Neural progenitor cell (in vitro differentiated cells): ENCODE measurements around the gene TSSC4. TPM values are rescaled to one million over a fixed set of nuclear protein-coding genes. Genes with fewer than 3 reads are reported as not detected.
"Not testable (repeated sequence)": the region's sequence is repeated elsewhere in the genome, so short reads cannot be mapped to it uniquely, and the experiment has no call there.

Experiments
- DNase-seq: peaks from one replicate; pipeline ENCODE4 v3.0.0-alpha.2; 2016; ENCODE audit warnings: low spot score
- H2AFZ ChIP-seq: fragments of 200-600 bp; sonication (generic); replicated peaks from 2 replicates; pipeline ENCODE4 v1.6.1; 2016; ENCODE audit warnings: antibody characterized with exemption
- H3F3A ChIP-seq: fragments of 200-600 bp; sonication (generic); 2 replicates; pipeline ENCODE4 v1.6.1; 2016; ENCODE audit warnings: antibody characterized with exemption, low read depth
- H3K27ac ChIP-seq: fragments of 200-600 bp; sonication (generic); 2 replicates; pipeline ENCODE4 v1.5.1; 2016; ENCODE audit warnings: mild to moderate bottlenecking
- H3K27me3 ChIP-seq: fragments of 200-600 bp; sonication (generic); 2 replicates; pipeline ENCODE4 v1.6.1; 2016; ENCODE audit warnings: mild to moderate bottlenecking, moderate library complexity
- H3K36me3 ChIP-seq: fragments of 200-600 bp; sonication (generic); 2 replicates; pipeline ENCODE4 v1.5.1; 2016
- H3K4me1 ChIP-seq: fragments of 200-600 bp; sonication (generic); 2 replicates; pipeline ENCODE4 v1.6.1; 2016; ENCODE audit warnings: mixed run types
- H3K4me2 ChIP-seq: fragments of 200-600 bp; sonication (generic); 2 replicates; pipeline ENCODE4 v1.6.1; 2016
- H3K4me3 ChIP-seq: fragments of 200-600 bp; sonication (generic); 2 replicates; pipeline ENCODE4 v1.5.1; 2016
- H3K79me2 ChIP-seq: fragments of 200-600 bp; sonication (generic); 2 replicates; pipeline ENCODE4 v1.6.1; 2016; ENCODE audit warnings: low read depth
- H3K9ac ChIP-seq: fragments of 200-600 bp; sonication (generic); 2 replicates; pipeline ENCODE4 v1.6.1; 2016
- H3K9me3 ChIP-seq: fragments of 200-600 bp; sonication (generic); 2 replicates; pipeline ENCODE4 v1.5.1; 2016; ENCODE audit warnings: low read depth
- H4K20me1 ChIP-seq: fragments of 200-600 bp; sonication (generic); 2 replicates; pipeline ENCODE4 v1.6.1; 2016; ENCODE audit warnings: low read depth
- H3K27ac Mint-ChIP-seq: 3 replicates; pipeline ENCODE4 v1.8.0; 2021; ENCODE audit warnings: mixed read lengths
- H3K27me3 Mint-ChIP-seq: 2 replicates; pipeline ENCODE4 v1.8.0; 2022; ENCODE audit warnings: low read depth, mild to moderate bottlenecking, inconsistent platforms, moderate library complexity, mixed read lengths; ENCODE audit not compliant: insufficient read depth
- H3K36me3 Mint-ChIP-seq: 3 replicates; pipeline ENCODE4 v1.8.0; 2021; ENCODE audit warnings: mixed read lengths
- H3K4me1 Mint-ChIP-seq: 3 replicates; pipeline ENCODE4 v1.8.0; 2021; ENCODE audit warnings: mixed read lengths
- H3K4me3 Mint-ChIP-seq: 3 replicates; pipeline ENCODE4 v1.8.0; 2021; ENCODE audit warnings: mild to moderate bottlenecking, moderate library complexity, mixed read lengths
- H3K9me3 Mint-ChIP-seq: 3 replicates; pipeline ENCODE4 v1.8.0; 2020; ENCODE audit warnings: mixed read lengths
- CTCF ChIP-seq: fragments of 200-600 bp; sonication (generic); IDR thresholded peaks from 2 replicates; pipeline ENCODE4 v1.5.1; 2017; ENCODE audit warnings: antibody characterized with exemption, mild to moderate bottlenecking
- EZH2 ChIP-seq: fragments of 200-600 bp; sonication (generic); IDR thresholded peaks from 2 replicates; pipeline ENCODE4 v1.6.1; 2017; ENCODE audit warnings: antibody characterized with exemption, mild to moderate bottlenecking, moderate library complexity
- EZH2phosphoT487 ChIP-seq: fragments of 200-600 bp; sonication (generic); IDR thresholded peaks from 2 replicates; pipeline ENCODE4 v1.6.1; 2017; ENCODE audit warnings: antibody characterized with exemption
- total RNA-seq: library from RNA; depleted of rRNA; stranded (reverse); fragments of >200 nt; gene quantifications from 2 replicates; pipeline ENCODE4 v1.2.3, GENCODE V29; 2015; ENCODE audit warnings: low replicate concordance

The TSSC4 gene
- total RNA-seq, 1 donor from 2014 or later = 11.1 TPM

GRCh38 chr11:2363130-2363529 is 37.4 kb upstream of the TSSC4 start:
- Mint-ChIP-seq H3K36me3 (no peaks in the 10 kb centered on the region), H3K9me3 (no peaks in the 10 kb centered on the region), H3K4me1 (peaks cover 2% of the 10 kb centered on the region), H3K4me3 (no peak overlapping the region), H3K27me3 (peaks cover 6% of the 10 kb centered on the region), H3K27ac (no peak overlapping the region)
- Histone ChIP-seq H3K27me3 (no peaks in the 10 kb centered on the region), H3K9me3 (no peaks in the 10 kb centered on the region), H3K27ac (no peak overlapping the region), H3K4me1 (no peaks in the 10 kb centered on the region), H3K79me2 (no peaks in the 10 kb centered on the region), H3K9ac (no peak overlapping the region), H4K20me1 (no peaks in the 10 kb centered on the region), H3F3A (no peaks in the 10 kb centered on the region), H3K4me3 (no peak overlapping the region), H3K4me2 (no peak overlapping the region), H3K36me3 (no peaks in the 10 kb centered on the region), H2AFZ (no peak overlapping the region)
- DNase-seq = no peak
- no peak for TF ChIP-seq EZH2phosphoT487
- no peak for TF ChIP-seq CTCF
- TF ChIP-seq EZH2 = no peak

GRCh38 chr11:2363577-2364370 is 36.8 kb upstream of the TSSC4 start:
- Mint-ChIP-seq H3K4me3 (no peak overlapping the region), H3K36me3 (no peaks in the 10 kb centered on the region), H3K27ac (no peak overlapping the region), H3K4me1 (peaks cover 2% of the 10 kb centered on the region), H3K9me3 (no peaks in the 10 kb centered on the region), H3K27me3 (peaks cover 4% of the 10 kb centered on the region)
- Histone ChIP-seq H3K9me3 (no peaks in the 10 kb centered on the region), H3K79me2 (no peaks in the 10 kb centered on the region), H3K27me3 (no peaks in the 10 kb centered on the region), H3K4me2 (no peak overlapping the region), H4K20me1 (no peaks in the 10 kb centered on the region), H3F3A (no peaks in the 10 kb centered on the region), H3K4me3 (no peak overlapping the region), H3K27ac (no peak overlapping the region), H3K9ac (no peak overlapping the region), H3K4me1 (no peaks in the 10 kb centered on the region), H2AFZ (no peak overlapping the region), H3K36me3 (no peaks in the 10 kb centered on the region)
- TF ChIP-seq EZH2phosphoT487 = no peak
- no peak for TF ChIP-seq CTCF
- TF ChIP-seq EZH2 = no peak
- no peak for DNase-seq

- not testable (repeated sequence) for H4K20me1 ChIP-seq, H3K9me3 Mint-ChIP-seq, H3K4me3 ChIP-seq, H3F3A ChIP-seq, DNase-seq, H3K27me3 ChIP-seq, H3K9me3 ChIP-seq, H2AFZ ChIP-seq, H3K36me3 ChIP-seq, H3K4me1 ChIP-seq, H3K9ac ChIP-seq, H3K27ac ChIP-seq, H3K4me2 ChIP-seq, H3K36me3 Mint-ChIP-seq, H3K27me3 Mint-ChIP-seq, H3K27ac Mint-ChIP-seq, H3K79me2 ChIP-seq, H3K4me1 Mint-ChIP-seq, H3K4me3 Mint-ChIP-seq
Measured at GRCh38 chr11:2364386-2364785, 36.2 kb upstream of the TSSC4 start.

- H3F3A ChIP-seq = no peaks in the 10 kb centered on the region
- H3K27ac ChIP-seq = no peak overlapping the region
- H4K20me1 ChIP-seq = no peaks in the 10 kb centered on the region
- H3K79me2 ChIP-seq = no peaks in the 10 kb centered on the region
- DNase-seq = no peak
- H2AFZ ChIP-seq = no peak overlapping the region
- Mint-ChIP-seq H3K27me3 (peaks cover 6% of the 10 kb centered on the region), H3K4me1 (peaks cover 2% of the 10 kb centered on the region), H3K27ac (no peak overlapping the region), H3K36me3 (no peaks in the 10 kb centered on the region), H3K4me3 (no peak overlapping the region), H3K9me3 (no peaks in the 10 kb centered on the region)
- H3K27me3 ChIP-seq = no peaks in the 10 kb centered on the region
- H3K4me3 ChIP-seq = no peak overlapping the region
- no peak for TF ChIP-seq CTCF
- no peak for TF ChIP-seq EZH2phosphoT487
- no peak for TF ChIP-seq EZH2
- H3K36me3 ChIP-seq = no peaks in the 10 kb centered on the region
- H3K9me3 ChIP-seq = no peaks in the 10 kb centered on the region
- no peak overlapping the region for H3K4me2 ChIP-seq
- no peak overlapping the region for H3K9ac ChIP-seq
- no peaks in the 10 kb centered on the region for H3K4me1 ChIP-seq
Measured at GRCh38 chr11:2365571-2366210, 34.9 kb upstream of the TSSC4 start.
